ENCODE results near the gene RHO.
A peak's percentile ranks its signal among the peaks of the same experiment; 100 is the strongest.
"Not testable (repeated sequence)": the region's sequence is repeated elsewhere in the genome, so short reads cannot be mapped to it uniquely, and the experiment has no call there.

The RHO gene

GRCh38 chr3:129499604-129500333 is 28.7 kb upstream of the RHO start:
- DNase-seq: not testable (repeated sequence)

- DNase-seq: no peak
These were observed 28.1 kb upstream of the RHO start for GRCh38 chr3:129500334-129500658.

- no peak for DNase-seq
These were observed 26.8 kb upstream of the RHO start for GRCh38 chr3:129501630-129502029.

GRCh38 chr3:129502641-129503408 is 25.6 kb upstream of the RHO start:
- DNase-seq: no peak

GRCh38 chr3:129503471-129504291 is 24.8 kb upstream of the RHO start:
- no peak for DNase-seq

GRCh38 chr3:129504471-129505100 is 23.9 kb upstream of the RHO start:
- peak; percentile 18 to 46 for DNase-seq

GRCh38 chr3:129505341-129505740 is 23.1 kb upstream of the RHO start:
- no peak for DNase-seq

- DNase-seq: no peak
These were observed 22.2 kb upstream of the RHO start for GRCh38 chr3:129506231-129506742.

GRCh38 chr3:129507181-129507831 is 21.1 kb upstream of the RHO start:
- no peak for DNase-seq

GRCh38 chr3:129512595-129512994 is 15.8 kb upstream of the RHO start:
- no peak for DNase-seq

GRCh38 chr3:129513705-129514104 is 14.7 kb upstream of the RHO start:
- DNase-seq: no peak

GRCh38 chr3:129514110-129514509 is 14.3 kb upstream of the RHO start:
- no peak for DNase-seq

GRCh38 chr3:129514563-129514962 is 13.9 kb upstream of the RHO start:
- no peak for DNase-seq

- not testable (repeated sequence) for DNase-seq
These were observed 13.2 kb upstream of the RHO start for GRCh38 chr3:129515108-129515820.

- DNase-seq: not testable (repeated sequence)
These were observed 12.5 kb upstream of the RHO start for GRCh38 chr3:129515821-129516432.

GRCh38 chr3:129517516-129517915 is 10.9 kb upstream of the RHO start:
- DNase-seq: no peak

- no peak for DNase-seq
These were observed 10.3 kb upstream of the RHO start for GRCh38 chr3:129518038-129518561.

- no peak for DNase-seq
These were observed 9.9 kb upstream of the RHO start for GRCh38 chr3:129518581-129518980.

GRCh38 chr3:129519449-129519848 is 9.0 kb upstream of the RHO start:
- DNase-seq: no peak

- no peak for DNase-seq
These were observed 8.3 kb upstream of the RHO start for GRCh38 chr3:129519896-129520715.
